HG03103 (cell line): Measurements from ENCODE around the gene KLK15.

ENCODE experiments used
- ATAC-seq: cut with Tn5 transposase; IDR thresholded peaks from one replicate; pipeline ENCODE4 v1.9.1; 2021; ENCODE audit warnings: low read depth; ENCODE audit not compliant: unreplicated experiment

KLK15 gene

DNA sequence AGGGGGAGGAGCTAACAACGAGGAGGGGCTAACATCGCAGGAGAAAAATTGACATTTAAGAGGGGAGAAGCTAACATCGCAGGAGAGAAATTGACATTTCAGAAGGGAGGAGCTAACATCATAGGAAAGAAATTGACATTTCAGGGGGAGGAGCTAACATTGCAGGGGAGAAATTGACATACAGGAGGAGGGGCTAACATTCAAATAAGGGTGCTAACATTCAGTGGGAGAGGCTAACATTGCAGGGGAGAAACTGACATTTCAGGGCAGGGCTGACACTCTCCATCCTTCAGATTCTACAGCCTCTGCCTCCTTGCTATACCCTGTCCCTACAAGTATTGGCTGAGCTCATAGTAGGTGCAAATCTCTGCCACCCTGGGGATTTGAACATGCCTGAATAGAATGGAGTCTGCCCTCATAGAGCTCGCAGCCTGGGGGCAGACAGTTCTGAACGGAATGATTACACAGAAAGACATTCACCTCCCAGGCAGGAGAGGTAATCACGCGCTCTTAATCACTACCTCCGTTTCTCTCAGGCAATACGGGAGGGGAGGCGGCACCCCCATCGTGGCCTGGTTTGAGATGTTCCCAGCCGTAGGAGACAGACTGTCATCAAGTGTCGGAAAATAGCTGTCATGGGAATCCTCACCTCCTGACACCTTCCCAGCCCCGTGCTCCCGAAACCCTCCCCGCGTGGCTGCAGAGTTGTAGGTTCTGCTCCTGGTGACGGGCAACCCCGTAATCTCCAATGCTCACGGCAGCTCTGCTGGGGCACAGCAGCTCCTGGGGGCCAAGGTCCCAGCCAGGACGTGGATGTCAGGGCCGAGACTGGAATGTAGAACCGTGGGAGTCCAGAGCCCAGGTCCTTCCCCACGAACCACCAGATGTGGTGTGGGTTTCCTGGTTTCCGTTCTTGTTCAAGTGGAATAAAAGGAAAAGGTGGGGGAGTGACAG is 53.6 kb downstream of the KLK15 start:
- no peak for ATAC-seq

GRCh38 chr19:50778906-50779430 is 54.4 kb downstream of the KLK15 start:
- no peak for ATAC-seq

GRCh38 chr19:50777830-50778303 is 55.5 kb downstream of the KLK15 start:
- no peak for ATAC-seq

- ATAC-seq, result no peak
Observed at GRCh38 chr19:50777261-50777660, 56.1 kb downstream of the KLK15 start.

DNA sequence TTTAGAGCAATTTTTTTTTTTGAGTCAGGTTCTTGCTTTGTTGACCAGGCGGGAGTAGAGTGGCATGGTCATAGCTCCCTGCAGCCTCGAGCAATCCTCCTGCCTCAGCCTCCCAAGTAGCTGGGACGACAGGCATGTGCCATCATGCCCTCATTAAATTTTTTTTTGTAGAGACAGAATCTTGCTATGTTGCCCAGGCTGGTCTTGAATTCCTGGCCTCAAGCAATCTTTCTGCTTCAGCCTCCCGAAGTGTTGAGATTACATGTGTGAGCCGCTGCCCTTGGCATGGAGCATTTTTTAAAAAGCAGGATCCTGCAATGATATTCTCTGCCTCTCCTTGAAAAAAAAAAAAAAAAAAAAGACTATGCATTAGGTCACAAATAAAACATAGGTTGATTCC is 57.2 kb downstream of the KLK15 start:
- ATAC-seq, result no peak
